ENCODE measurements around the gene USP36.
A peak's percentile ranks its signal among the peaks of the same experiment; 100 is the strongest.

The USP36 gene

DNA sequence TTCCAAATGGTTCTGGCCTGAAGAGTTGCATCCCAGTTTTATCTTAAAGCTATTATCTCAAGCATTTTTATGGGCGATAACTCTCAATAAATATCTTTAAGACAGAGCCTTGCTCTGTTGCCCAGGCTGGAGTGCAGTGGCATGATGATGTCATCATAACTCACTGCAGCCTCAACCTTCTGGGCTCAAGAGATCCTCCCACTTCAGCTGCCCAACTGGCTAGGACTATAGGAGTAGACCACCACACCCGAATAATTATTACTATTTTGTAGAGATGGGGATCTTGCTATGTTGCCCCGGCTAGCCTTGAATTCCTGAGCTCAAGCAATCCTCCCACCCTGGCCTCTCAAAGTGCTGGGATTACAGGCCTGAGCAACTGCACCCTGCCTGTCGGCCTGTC, 32.5 kb downstream of the USP36 start:
- DNase-seq = no peak

GRCh38 chr17:78806451-78806850, 34.2 kb downstream of the USP36 start:
- peak; percentile 62 for DNase-seq

DNA sequence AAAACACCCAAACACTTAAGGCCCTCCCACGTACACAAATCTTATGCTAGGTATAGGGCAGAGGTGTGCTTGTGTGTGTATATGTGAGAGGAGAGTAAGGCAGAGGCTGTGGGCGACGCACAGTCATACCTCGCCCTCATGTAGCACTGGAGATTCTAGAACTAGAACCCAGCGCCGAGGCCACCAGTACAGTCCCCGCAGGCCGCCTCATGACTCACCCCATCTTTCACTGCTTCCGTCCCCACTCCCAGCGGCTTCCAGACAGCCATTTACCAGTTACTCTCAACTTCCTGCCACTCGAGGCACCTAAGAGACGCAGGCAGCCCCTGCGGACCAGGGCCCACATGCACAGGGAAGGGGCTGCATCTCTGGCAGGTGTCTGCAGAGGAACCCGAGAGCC, 35.3 kb downstream of the USP36 start:
- peak; percentile 80 for DNase-seq

GRCh38 chr17:78804777-78805176, 35.8 kb downstream of the USP36 start:
- no peak for DNase-seq

DNA sequence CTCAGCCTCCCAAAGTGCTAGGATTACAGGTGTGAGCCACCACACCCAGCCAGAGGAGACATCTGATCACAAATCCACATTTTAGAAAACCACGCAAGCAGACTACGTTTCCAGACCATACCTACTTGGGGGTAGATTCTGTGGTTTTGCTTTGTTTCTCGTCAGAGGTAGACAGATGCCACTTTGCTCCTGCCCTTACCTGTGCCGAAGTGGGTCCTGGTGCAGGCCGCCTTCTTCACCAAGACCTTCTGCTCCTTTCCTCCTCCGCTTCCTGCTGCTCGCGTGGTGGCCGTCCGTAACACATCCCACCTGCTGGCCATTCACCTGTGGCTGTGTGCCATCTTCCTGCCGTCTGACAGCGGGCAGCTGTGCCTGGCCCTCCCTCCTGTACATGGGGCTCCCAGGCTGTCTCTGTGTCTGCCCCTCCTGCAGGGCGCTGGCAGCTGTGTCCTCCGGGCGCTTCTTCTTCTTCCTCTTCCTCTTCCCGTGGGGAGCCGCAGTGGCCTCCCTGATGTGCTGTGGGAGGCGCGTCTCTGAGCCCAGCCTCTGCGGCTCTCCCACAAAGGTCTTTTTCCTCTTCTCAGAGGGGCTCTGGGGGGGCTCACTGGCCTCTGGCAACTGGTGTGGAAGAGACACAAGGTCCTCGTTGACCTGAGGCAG, 37.3 kb downstream of the USP36 start:
- DNase-seq = no peak

DNA sequence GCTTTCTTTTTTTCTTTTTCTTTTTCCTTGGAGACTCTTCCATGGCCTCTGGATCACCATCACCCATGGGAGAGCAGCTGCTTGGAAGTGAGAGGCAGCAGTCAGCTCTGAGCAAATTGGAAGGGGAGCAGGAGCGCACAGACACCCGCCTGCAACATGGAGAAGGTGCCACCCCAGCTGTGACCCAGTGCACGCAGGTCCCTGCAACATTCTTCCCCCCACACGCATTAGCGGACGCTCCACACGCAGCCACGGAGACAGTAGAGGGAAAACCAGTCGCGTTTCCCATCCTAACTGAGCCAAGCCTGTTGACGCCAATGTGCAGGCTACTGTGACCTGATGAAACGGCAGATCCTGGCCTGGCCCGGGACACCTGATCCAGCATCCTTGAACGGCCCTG, 38.2 kb downstream of the USP36 start:
- no peak for DNase-seq

DNA sequence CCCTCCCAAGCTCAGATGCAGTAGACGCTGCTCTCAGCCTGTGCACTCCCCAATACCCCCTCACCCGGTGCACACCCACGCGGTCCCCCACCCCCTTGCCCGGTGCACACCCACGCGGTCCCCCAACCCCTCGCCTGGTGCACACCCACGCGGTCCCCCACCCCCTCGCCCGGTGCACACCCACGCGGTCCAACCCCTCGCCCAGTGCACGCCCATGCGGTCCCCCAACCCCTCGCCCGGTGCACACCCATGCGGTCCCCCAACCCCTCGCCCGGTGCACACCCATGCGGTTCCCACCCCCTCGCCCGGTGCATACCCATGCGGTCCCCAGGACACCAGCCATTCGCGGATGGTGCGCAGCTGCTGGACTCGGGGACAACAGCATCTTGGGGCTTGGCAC, 38.6 kb downstream of the USP36 start:
- DNase-seq = no peak

DNA sequence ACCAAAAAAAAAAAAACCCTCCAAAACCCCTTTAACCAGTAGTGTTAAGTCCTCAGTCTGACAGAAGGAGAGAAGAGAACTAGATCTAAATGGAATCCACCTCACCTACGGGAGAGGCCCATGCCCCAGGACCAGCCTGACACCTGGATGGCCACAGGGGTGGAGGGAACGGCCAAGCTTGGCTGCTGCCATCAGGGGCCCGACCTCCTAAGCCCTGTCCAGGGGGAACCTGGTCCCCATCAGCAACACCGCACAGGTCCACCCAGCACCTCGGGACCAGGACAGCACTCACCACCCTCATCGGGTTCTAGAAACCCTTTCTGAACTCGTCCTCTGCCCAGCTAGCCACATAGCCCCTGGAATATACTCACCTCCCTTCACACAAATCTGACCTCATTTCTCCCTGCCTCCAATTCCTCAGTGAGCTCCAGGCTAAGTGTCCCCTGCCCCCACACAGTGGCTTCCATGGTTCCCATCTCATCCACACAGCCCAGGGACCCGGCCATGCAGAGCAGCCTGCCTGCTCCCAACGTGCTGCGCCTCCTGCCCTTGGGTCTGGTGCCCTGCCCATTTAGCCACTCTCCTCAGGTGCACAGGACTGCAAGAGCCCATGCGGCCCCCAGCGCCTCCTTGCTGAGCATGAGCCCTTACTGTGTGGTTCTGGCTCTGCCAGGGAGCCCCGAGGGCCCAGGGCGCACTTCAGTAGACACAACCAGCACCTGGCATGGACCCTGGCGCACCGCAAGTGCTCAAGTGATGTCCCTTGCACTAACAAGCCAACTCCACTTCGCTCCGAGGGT, 40.3 kb downstream of the USP36 start:
- no peak for DNase-seq

DNA sequence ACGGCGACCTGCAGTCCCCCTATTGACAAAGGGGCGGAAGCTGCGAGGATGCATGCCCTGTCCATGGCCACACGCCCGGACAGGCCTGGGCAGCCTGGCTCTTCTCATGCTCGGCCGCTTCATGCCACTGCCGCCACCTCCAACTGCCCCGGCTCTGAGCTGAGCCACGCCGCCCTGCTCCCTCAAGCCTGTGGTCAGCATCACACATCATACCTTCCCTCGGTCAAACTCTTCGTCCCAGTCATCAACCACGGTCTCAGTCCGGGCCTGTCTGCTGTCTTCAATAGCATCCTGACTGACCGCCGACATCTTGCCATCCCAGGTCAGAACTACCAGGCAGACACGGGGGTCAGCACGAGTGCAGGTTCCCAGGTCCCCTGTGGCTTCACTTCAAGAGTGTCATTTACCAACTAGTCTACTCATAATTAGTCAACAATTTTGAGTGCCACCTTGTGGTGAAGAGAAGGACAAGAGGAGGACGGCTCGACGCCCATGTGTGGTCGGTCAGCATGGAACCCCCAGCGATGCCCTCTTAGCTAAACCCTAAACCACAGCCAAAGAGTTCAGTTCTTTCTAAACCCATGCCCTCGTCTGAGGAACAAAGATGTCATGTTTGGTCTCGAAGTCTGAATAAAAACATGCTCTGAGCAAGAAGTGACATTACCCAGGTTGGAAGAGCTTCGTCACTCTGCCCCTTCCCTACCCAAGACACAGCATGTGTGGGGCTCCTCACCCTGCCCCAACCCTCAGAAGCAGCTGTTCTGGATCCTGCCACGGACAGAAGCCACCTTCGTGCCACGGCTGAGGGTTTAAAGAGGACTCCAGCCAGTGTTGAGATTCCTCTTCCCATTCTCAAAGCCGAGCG, 41.7 kb downstream of the USP36 start:
- DNase-seq = no peak

DNA sequence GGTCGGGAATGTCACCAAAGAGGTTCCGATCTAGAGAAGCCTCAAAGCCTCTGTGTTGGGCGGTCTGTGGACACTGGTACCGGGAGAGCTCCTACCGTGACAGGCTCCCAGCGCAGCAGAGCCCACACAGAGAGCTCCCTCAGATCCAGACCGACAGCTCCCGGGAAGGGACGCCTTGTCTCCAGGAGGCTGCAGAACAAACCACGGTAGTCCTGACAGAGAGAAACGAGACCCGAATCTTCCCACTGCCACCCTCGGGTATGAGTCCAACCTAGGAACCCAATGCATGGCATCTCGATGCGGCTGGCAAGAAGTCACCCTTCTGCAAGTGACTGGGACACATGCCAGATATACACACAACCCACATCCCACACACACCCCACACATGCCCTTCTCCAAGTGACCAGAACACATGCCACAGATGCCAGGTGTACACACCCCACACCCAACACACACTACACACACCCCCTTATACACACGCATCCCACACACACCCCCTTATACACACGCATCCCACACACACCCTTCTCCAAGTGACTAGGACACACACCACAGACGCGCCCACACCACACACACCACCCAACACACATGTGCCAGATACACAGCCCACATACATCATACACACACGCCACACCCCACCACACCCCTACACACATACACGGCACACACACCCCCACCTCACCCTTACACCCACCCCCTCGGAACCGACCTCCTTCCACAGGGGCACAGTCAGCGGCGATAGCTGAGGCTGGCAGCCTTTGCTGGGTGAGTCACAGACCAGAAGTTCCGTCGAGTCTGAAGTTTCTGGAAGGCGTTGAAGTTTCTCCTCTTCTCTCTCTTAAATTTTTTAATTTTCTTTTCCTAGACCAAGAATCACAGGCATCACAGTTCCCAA, 42.7 kb downstream of the USP36 start:
- DNase-seq = no peak

DNA sequence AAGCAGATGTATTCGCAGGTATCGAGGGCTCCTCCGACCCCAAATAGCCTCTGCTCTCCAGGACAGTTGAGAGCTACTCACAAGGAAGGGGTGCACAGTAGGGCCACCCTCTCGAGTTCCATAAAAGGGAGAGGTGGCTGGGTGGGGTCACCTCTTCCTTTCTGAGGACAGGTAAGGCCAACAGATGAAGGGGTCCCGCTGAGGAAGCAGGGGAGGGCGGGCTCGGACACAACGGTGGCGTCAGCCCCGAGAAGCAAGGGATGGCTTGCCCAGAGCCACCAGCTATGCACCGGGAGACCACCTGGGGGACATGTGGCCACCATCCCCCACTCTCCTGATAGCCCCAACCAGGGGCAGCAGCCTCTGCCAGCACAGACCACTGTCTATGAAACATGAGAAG, 43.4 kb downstream of the USP36 start:
- DNase-seq = no peak

DNA sequence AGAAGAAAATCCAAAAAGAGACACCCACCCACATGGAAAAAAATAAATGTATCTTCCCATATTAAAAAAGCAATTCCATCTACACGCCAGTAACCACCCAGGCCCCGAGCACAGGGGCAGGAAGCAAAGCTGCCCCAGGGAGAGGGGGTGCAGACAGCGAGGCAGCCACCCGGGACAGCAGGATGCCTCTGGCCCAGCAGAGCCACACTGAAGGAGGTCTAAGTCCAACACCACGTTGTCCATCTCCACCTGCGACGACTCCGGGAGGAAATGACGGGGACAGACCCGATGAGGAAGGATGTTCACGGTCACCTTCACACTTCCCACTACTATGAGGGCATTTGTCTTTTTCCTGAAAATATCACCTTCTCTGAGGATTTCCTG, 44.1 kb downstream of the USP36 start:
- DNase-seq = no peak

- DNase-seq = no peak
Measured at GRCh38 chr17:78795861-78796516, 44.6 kb downstream of the USP36 start.

GRCh38 chr17:78794864-78795640, 45.6 kb downstream of the USP36 start:
- DNase-seq = no peak

DNA sequence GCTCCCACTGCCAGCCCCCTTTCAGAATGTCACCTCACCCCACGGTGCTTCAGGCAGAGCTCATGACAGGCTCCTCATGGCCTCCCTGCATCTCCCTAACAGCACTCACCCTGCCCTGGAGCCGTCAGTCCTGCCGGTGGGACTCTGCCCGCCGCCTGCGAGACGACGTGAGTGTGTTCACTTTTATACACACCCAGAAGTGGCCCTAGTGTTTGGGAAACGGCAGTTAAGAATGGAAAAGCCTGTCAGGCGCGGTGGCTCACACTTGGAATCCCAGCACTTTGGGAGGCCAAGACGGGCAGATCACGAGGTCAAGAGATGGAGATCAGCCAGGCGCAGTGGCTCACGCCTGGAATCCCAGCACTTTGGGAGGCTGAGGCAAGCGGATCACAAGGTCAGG, 46.2 kb downstream of the USP36 start:
- DNase-seq = no peak

- DNase-seq = no peak
Measured at GRCh38 chr17:78793968-78794367, 46.6 kb downstream of the USP36 start.

GRCh38 chr17:78793415-78793814, 47.2 kb downstream of the USP36 start:
- no peak for DNase-seq

GRCh38 chr17:78791840-78792709, 48.5 kb downstream of the USP36 start:
- DNase-seq = no peak

DNA sequence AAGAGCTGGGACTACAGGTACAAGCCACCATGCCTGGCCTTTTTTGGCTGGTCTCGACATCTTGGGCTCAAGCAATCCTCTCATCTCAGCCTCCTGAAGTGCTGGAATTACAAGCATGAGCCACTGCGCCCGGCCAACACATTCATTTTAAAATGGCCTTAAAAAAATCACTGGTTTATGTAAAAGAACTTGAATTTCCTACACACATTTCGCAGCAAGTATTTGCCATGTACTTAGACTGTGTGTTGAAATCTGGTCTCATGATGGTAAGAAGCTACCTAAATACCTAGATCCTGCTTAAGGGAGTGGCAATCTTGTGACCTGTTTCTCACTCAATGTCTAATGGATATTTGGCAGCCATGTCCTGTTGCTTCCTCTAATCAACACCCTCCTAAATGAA, 50.1 kb downstream of the USP36 start:
- no peak for DNase-seq

DNA sequence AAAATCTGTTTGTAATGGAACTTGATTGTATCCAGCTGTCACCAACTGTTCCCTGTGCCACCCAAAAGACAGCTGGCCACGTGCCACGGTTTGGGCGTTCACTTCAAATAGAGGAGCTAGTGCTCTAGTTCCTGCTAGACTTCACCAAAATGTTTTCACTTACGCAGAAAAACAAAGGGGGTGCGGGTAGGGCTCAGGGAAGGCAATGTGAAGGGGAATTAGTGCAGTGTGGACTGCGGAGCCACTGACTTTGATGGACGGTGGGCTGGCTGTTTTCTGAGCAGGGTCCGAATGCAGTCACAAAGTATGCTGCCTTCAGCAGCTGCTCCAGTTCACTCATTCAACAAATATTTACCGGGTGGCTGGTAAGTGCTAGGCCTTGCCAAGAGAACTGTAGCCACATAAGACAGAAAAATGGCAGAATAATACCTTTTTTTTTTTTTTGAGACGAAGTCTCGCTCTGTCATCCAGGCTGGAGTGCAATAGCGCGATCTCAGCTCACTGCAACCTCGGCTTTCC, 50.9 kb downstream of the USP36 start:
- DNase-seq = no peak

All from activated CD4-positive, alpha-beta T cell treated with anti-CD3 and anti-CD28 coated beads for 48 hours (primary cell).